B cell (primary cell): ENCODE measurements around the gene ARHGAP28. TPM values are rescaled to one million over a fixed set of nuclear protein-coding genes. Genes with fewer than 3 reads are reported as not detected.

Experiments used
- ATAC-seq: fragments of 200-7000 bp; cut with Tn5 transposase; one replicate; pipeline ENCODE4 v1.10.0; 2021; ENCODE audit warnings: low read depth, mild to moderate bottlenecking, moderate number of reproducible peaks, moderate library complexity
- CTCF ChIA-PET: fragments of 350-600 bp; sonication (Branson Sonifier 250); formaldehyde crosslinking; loops from one replicate; lab custom pipeline; 2021; ENCODE audit warnings: antibody characterized with exemption, inconsistent platforms; lab: Charles Lee
- POLR2A ChIA-PET: fragments of 350-600 bp; sonication (Branson Sonifier 250); formaldehyde crosslinking; loops from one replicate; lab custom pipeline; 2021; ENCODE audit warnings: antibody characterized with exemption; lab: Charles Lee
- DNase-seq: peaks from one replicate; pipeline ENCODE4 v3.0.0; 2013
- H2AFZ ChIP-seq: 2 replicates; pipeline ENCODE4 v1.6.1; 2012; ENCODE audit warnings: mild to moderate bottlenecking, low read depth, low read length; ENCODE audit not compliant: insufficient read depth, poor library complexity, severe bottlenecking
- H3K27ac ChIP-seq, 2 donors: 1 replicate in 1 of 2; 2 replicates in 1 of 2; pipeline ENCODE4 v1.5.1; 2012 to 2013; ENCODE audit warnings: low read length in 2 of 2, mild to moderate bottlenecking in 2 of 2, moderate library complexity in 1 of 2
- H3K27me3 ChIP-seq, 4 experiments: fragments of 200-600 bp in 1 of 4; sonication (generic) in 1 of 4; replicated peaks in 1 of 4; 1 replicate in 2 of 4; 2 replicates in 2 of 4; pipeline versions ENCODE4 v1.6.1 to v1.7.0; 2013 to 2016; ENCODE audit warnings: low read length in 3 of 4, mild to moderate bottlenecking in 2 of 4, mixed read lengths in 1 of 4, moderate library complexity in 1 of 4; ENCODE audit not compliant: insufficient read depth in 4 of 4, control insufficient read depth in 3 of 4; ENCODE audit errors: control extremely low read depth in 1 of 4
- H3K36me3 ChIP-seq, 2 experiments: replicated peaks in 1 of 2; 1 replicate in 1 of 2; 2 replicates in 1 of 2; pipeline versions ENCODE4 v1.6.1 to v1.7.1; 2013; ENCODE audit warnings: low read length in 1 of 2; ENCODE audit not compliant: insufficient read depth in 2 of 2, control insufficient read depth in 1 of 2; ENCODE audit errors: control extremely low read depth in 1 of 2, extremely low read depth in 1 of 2
- H3K4me1 ChIP-seq, 2 donors: fragments of 200-600 bp in 1 of 2; sonication (generic) in 1 of 2; 1 replicate in 1 of 2; 2 replicates in 1 of 2; pipeline versions ENCODE4 v1.5.1 to v1.6.1; 2013 to 2017; ENCODE audit warnings: low read length in 2 of 2; ENCODE audit not compliant: control insufficient read depth in 2 of 2, insufficient read depth in 2 of 2
- H3K4me2 ChIP-seq: replicated peaks from 2 replicates; pipeline ENCODE3; 2012; ENCODE audit warnings: mild to moderate bottlenecking, low read depth, low read length; ENCODE audit not compliant: poor library complexity, severe bottlenecking
- H3K4me3 ChIP-seq, 5 experiments: fragments of 200-600 bp in 1 of 5; sonication (generic) in 1 of 5; 1 replicate in 3 of 5; 2 replicates in 2 of 5; pipeline versions ENCODE4 v1.5.1 to v1.7.0; 2011 to 2016; ENCODE audit warnings: low read length in 4 of 5, mild to moderate bottlenecking in 4 of 5, low read depth in 2 of 5, control low read depth in 1 of 5, moderate library complexity in 1 of 5; ENCODE audit not compliant: insufficient read depth in 1 of 5; ENCODE audit errors: control extremely low read depth in 1 of 5, extremely low read depth in 1 of 5
- H3K79me2 ChIP-seq: fragments of 200-600 bp; sonication (generic); one replicate; pipeline ENCODE4 v1.6.0; 2016; ENCODE audit warnings: low read length; ENCODE audit not compliant: control insufficient read depth, insufficient read depth
- H3K9ac ChIP-seq: fragments of 200-600 bp; sonication (generic); 2 replicates; pipeline ENCODE4 v1.6.1; 2017; ENCODE audit warnings: mild to moderate bottlenecking, low read length, moderate library complexity
- H3K9me3 ChIP-seq, 3 donors: one replicate each; pipeline versions ENCODE4 v1.6.1 to v1.7.1; 2013; ENCODE audit warnings: low read length in 2 of 3; ENCODE audit not compliant: control insufficient read depth in 2 of 3, insufficient read depth in 1 of 3; ENCODE audit errors: control extremely low read depth in 1 of 3
- H4K20me1 ChIP-seq: 2 replicates; pipeline ENCODE4 v1.6.0; 2012; ENCODE audit warnings: mild to moderate bottlenecking, low read length; ENCODE audit not compliant: insufficient read depth, control insufficient read depth, poor library complexity, severe bottlenecking
- H3K27ac Mint-ChIP-seq: one replicate; pipeline ENCODE4 v1.8.0; 2021; ENCODE audit warnings: mixed read lengths
- H3K27me3 Mint-ChIP-seq: one replicate; pipeline ENCODE4 v1.8.0; 2021; ENCODE audit warnings: mixed read lengths
- H3K4me1 Mint-ChIP-seq: one replicate; pipeline ENCODE4 v1.8.0; 2021; ENCODE audit warnings: mixed read lengths
- H3K4me3 Mint-ChIP-seq: one replicate; pipeline ENCODE4 v1.8.0; 2021; ENCODE audit warnings: mixed read lengths
- H3K9me3 Mint-ChIP-seq: one replicate; pipeline ENCODE4 v1.8.0; 2022; ENCODE audit warnings: mixed read lengths; ENCODE audit not compliant: insufficient read depth
- CTCF ChIP-seq: fragments of 200-600 bp; IDR thresholded peaks from one replicate; pipeline ENCODE4 v1.8.0; 2022; ENCODE audit warnings: antibody characterized with exemption, mild to moderate bottlenecking
- EZH2 ChIP-seq: IDR thresholded peaks from 2 replicates; pipeline ENCODE4 v1.6.1; 2012; ENCODE audit warnings: borderline replicate concordance, low read depth, mild to moderate bottlenecking, moderate library complexity, low read length; ENCODE audit not compliant: insufficient read depth, poor library complexity, severe bottlenecking
- WGBS: methylation state at CpG from one replicate; pipeline ENCODE4 v1.1.5; 2013; ENCODE audit warnings: missing lambda C conversion rate; ENCODE audit not compliant: insufficient coverage; 5-methylcytosine and 5-hydroxymethylcytosine counted together
- intact Hi-C: fragments of 100-400 bp; cut with micrococcal nuclease; formaldehyde crosslinking; loops from one replicate; pipeline ENCODE4 v1.10.0; 2022
- polyA plus RNA-seq: library from polyadenylated mRNA; depleted of rRNA; stranded (reverse); fragments of >200 nt; gene quantifications from 2 replicates; pipeline ENCODE4 v1.2.3, GENCODE V29; 2012
- total RNA-seq, 2 donors: library from RNA; stranded (reverse); fragments of 120-200 nt in 1 of 2; gene quantifications; 1 replicate in 1 of 2; 2 replicates in 1 of 2; pipeline versions ENCODE4 v1.2.3 to v1.2.4, GENCODE V29; 2013 to 2022

The ARHGAP28 gene
- total and polyA plus RNA-seq, 2 donors (not counting 1 experiment from before 2014, with no cell fraction given) = not detected

GRCh38 chr18:6747646-6748045, 18.1 kb downstream of the ARHGAP28 start:
- Mint-ChIP-seq H3K9me3 (peaks cover 6% of the 10 kb centered on the region), H3K27me3 (no peaks in the 10 kb centered on the region), H3K27ac (no peak overlapping the region), H3K4me1 (no peaks in the 10 kb centered on the region), H3K4me3 (no peak overlapping the region)
- ChIA-PET CTCF (no interaction called here), POLR2A (no interaction called here)
- H3K4me2 ChIP-seq = no peak overlapping the region
- ATAC-seq (no peak), DNase-seq (no peak)
- no peak overlapping the region for H3K9ac ChIP-seq
- intact Hi-C loops = no loop called here
- H3K4me1 ChIP-seq = no peaks in the 10 kb centered on the region
- no peaks in the 10 kb centered on the region for H3K27me3 ChIP-seq
- H3K27ac ChIP-seq = no peak overlapping the region
- H4K20me1 ChIP-seq = no peaks in the 10 kb centered on the region
- H2AFZ ChIP-seq = no peak overlapping the region
- H3K4me3 ChIP-seq = no peak overlapping the region
- WGBS = 100% methylated on average over 1 of the region's 2 CpGs
- TF ChIP-seq CTCF (no peak), EZH2 (no peak)
- H3K79me2 ChIP-seq = no peaks in the 10 kb centered on the region
- no peaks in the 10 kb centered on the region for H3K36me3 ChIP-seq
- no peaks in the 10 kb centered on the region for H3K9me3 ChIP-seq

GRCh38 chr18:6748241-6748640, 18.7 kb downstream of the ARHGAP28 start:
- Histone ChIP-seq H3K27me3 (no peaks in the 10 kb centered on the region), H3K36me3 (no peaks in the 10 kb centered on the region), H3K79me2 (no peaks in the 10 kb centered on the region), H3K9me3 (no peaks in the 10 kb centered on the region), H3K27ac (no peak overlapping the region), H3K4me2 (no peak overlapping the region), H4K20me1 (no peaks in the 10 kb centered on the region), H3K4me1 (no peaks in the 10 kb centered on the region), H2AFZ (no peak overlapping the region), H3K4me3 (no peak overlapping the region), H3K9ac (no peak overlapping the region)
- H3K4me3 Mint-ChIP-seq = no peak overlapping the region
- POLR2A ChIA-PET = no interaction called here
- CTCF ChIA-PET = no interaction called here
- H3K27ac Mint-ChIP-seq = no peak overlapping the region
- no peaks in the 10 kb centered on the region for H3K4me1 Mint-ChIP-seq
- ATAC-seq = no peak
- intact Hi-C loops = no loop called here
- TF ChIP-seq EZH2 (no peak), CTCF (no peak)
- H3K27me3 Mint-ChIP-seq = no peaks in the 10 kb centered on the region
- no peak for DNase-seq
- H3K9me3 Mint-ChIP-seq = peaks cover 6% of the 10 kb centered on the region
- 75% methylated on average over 1 of the region's 2 CpGs for WGBS
